Measurements from ENCODE around the gene RPL37.
"Not testable (repeated sequence)": the region's sequence is repeated elsewhere in the genome, so short reads cannot be mapped to it uniquely, and the experiment has no call there.

The RPL37 gene

DNA sequence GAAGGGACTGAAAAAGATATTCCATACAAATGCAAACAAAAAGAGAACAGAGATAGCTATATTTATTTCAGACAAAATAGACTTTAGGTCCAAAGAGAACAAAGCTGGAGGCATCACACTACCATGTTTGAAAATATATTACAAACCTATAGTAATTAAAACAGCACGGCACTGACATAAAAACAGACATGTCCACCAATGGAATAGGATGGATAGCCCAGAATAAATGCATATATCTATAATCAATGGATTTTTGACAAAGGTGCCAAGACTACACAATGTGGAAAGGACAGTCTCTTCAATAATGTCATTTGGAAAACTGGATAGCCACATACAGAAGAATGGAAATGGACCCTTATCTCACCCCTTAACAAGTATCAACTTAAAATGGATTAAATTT, 47.0 kb downstream of the RPL37 start:
- H4K20me1 ChIP-seq (ENCODE audit: insufficient read depth, low read length): no peaks in the 10 kb centered on the region

DNA sequence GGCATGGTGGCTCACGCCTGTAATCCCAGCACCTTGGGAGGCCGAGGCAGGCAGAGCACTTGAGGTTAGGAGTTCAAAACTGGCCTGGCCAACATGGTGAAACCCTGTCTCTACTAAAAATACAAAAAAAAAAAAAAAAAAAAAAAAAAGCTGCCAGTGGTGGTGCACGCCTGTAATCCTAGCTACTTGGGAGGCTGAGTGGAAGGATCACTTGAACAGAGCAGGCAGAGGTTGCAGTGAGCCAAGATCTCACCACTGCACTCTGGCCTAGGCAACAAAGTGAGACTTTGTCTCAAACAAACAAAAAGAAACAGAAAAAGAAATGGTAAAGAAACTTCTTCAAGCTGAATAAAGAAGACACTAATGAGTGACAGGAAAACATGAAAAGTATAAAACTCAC, 48.4 kb downstream of the RPL37 start:
- DNase-seq; H3F3A ChIP-seq (ENCODE audit: insufficient read depth, low read length); H3K9ac ChIP-seq (ENCODE audit: low read length); H3K27me3 ChIP-seq (replicated peaks; ENCODE audit: insufficient read depth, low read length); H3K36me3 ChIP-seq (replicated peaks; ENCODE audit: insufficient read depth, low read length); H4K20me1 ChIP-seq (ENCODE audit: insufficient read depth, low read length); H3K27ac ChIP-seq (ENCODE audit: low read length); H3K4me2 ChIP-seq (ENCODE audit: low read depth, low read length); H3K9me2 ChIP-seq (replicated peaks; ENCODE audit: insufficient read depth, low read length); H3K4me1 ChIP-seq (ENCODE audit: low read length); H3K9me3 ChIP-seq (replicated peaks; ENCODE audit: insufficient read depth, low read length); H3K4me3 ChIP-seq (ENCODE audit: low read length); H2AFZ ChIP-seq (ENCODE audit: low read length): not testable (repeated sequence)
- peaks cover 95% of the 10 kb centered on the region for H3K79me2 ChIP-seq (ENCODE audit: low read length)

More for the DNA sequence above, 47.0 kb downstream of the RPL37 start:
- H2AFZ ChIP-seq (ENCODE audit: low read length): no peak overlapping the region
- H3K4me2 ChIP-seq (ENCODE audit: low read depth, low read length): no peak overlapping the region
- no peak for DNase-seq
- TF ChIP-seq, protein P1, sequence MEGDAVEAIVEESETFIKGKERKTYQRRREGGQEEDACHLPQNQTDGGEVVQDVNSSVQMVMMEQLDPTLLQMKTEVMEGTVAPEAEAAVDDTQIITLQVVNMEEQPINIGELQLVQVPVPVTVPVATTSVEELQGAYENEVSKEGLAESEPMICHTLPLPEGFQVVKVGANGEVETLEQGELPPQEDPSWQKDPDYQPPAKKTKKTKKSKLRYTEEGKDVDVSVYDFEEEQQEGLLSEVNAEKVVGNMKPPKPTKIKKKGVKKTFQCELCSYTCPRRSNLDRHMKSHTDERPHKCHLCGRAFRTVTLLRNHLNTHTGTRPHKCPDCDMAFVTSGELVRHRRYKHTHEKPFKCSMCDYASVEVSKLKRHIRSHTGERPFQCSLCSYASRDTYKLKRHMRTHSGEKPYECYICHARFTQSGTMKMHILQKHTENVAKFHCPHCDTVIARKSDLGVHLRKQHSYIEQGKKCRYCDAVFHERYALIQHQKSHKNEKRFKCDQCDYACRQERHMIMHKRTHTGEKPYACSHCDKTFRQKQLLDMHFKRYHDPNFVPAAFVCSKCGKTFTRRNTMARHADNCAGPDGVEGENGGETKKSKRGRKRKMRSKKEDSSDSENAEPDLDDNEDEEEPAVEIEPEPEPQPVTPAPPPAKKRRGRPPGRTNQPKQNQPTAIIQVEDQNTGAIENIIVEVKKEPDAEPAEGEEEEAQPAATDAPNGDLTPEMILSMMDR (IDR thresholded peaks at IDR 0.05; ENCODE audit: low read length): no peak
- TF ChIP-seq EZH2phosphoT487 (IDR thresholded peaks at IDR 0.05; ENCODE audit: low read length) (no peak), EZH2 (optimal IDR thresholded peaks at IDR 0.05; ENCODE audit: low read depth, low read length) (no peak)
- H3K4me1 ChIP-seq (ENCODE audit: low read length): no peaks in the 10 kb centered on the region
- no peak overlapping the region for H3K4me3 ChIP-seq (ENCODE audit: low read length)
- no peak overlapping the region for H3K9ac ChIP-seq (ENCODE audit: low read length)
- H3K27me3 ChIP-seq (replicated peaks; ENCODE audit: insufficient read depth, low read length): no peaks in the 10 kb centered on the region
- no peak overlapping the region for H3K27ac ChIP-seq (ENCODE audit: low read length)
- H3K9me2 ChIP-seq (replicated peaks; ENCODE audit: insufficient read depth, low read length): no peaks in the 10 kb centered on the region
- H3F3A ChIP-seq (ENCODE audit: insufficient read depth, low read length): no peaks in the 10 kb centered on the region; the same call in 1 of the 2 replicates
- H3K9me3 ChIP-seq (replicated peaks; ENCODE audit: insufficient read depth, low read length): no peaks in the 10 kb centered on the region
- H3K79me2 ChIP-seq (ENCODE audit: low read length): peaks cover 95% of the 10 kb centered on the region
- no peaks in the 10 kb centered on the region for H3K36me3 ChIP-seq (replicated peaks; ENCODE audit: insufficient read depth, low read length)

DNA sequence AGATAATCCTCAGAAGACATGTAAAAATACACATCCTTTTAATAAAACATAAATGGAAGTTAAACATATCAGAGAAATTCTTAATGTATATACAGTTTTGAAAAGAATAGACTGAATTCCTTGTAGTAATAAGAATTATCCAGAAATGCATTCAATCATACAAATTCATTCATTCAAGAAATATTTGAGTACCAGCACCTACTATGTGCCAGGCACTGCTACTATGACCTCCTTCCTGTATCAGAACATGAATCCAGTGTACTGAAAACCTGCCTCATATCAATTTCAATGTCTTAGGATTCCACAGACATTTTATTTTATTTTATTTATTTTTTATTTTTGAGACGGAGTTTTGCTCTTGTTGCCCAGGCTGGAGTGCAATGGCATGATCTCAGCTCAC, 50.1 kb downstream of the RPL37 start:
- H3K4me3 ChIP-seq (ENCODE audit: low read length): no peak overlapping the region
- no peaks in the 10 kb centered on the region for H4K20me1 ChIP-seq (ENCODE audit: insufficient read depth, low read length)
- H3K9ac ChIP-seq (ENCODE audit: low read length): no peak overlapping the region
- no peak overlapping the region for H3K4me2 ChIP-seq (ENCODE audit: low read depth, low read length)
- no peaks in the 10 kb centered on the region for H3K27me3 ChIP-seq (replicated peaks; ENCODE audit: insufficient read depth, low read length)
- no peaks in the 10 kb centered on the region; the same call in 1 of the 2 replicates for H3F3A ChIP-seq (ENCODE audit: insufficient read depth, low read length)
- TF ChIP-seq, protein P1 (IDR thresholded peaks at IDR 0.05; ENCODE audit: low read length): no peak
- TF ChIP-seq EZH2 (optimal IDR thresholded peaks at IDR 0.05; ENCODE audit: low read depth, low read length): no peak
- TF ChIP-seq EZH2phosphoT487 (IDR thresholded peaks at IDR 0.05; ENCODE audit: low read length): no peak
- H2AFZ ChIP-seq (ENCODE audit: low read length): no peak overlapping the region
- H3K9me2 ChIP-seq (replicated peaks; ENCODE audit: insufficient read depth, low read length): no peaks in the 10 kb centered on the region
- H3K36me3 ChIP-seq (replicated peaks; ENCODE audit: insufficient read depth, low read length): no peaks in the 10 kb centered on the region
- no peak for DNase-seq
- H3K79me2 ChIP-seq (ENCODE audit: low read length): peaks cover 96% of the 10 kb centered on the region
- H3K9me3 ChIP-seq (replicated peaks; ENCODE audit: insufficient read depth, low read length): no peaks in the 10 kb centered on the region
- no peak overlapping the region for H3K27ac ChIP-seq (ENCODE audit: low read length)
- H3K4me1 ChIP-seq (ENCODE audit: low read length): no peaks in the 10 kb centered on the region

DNA sequence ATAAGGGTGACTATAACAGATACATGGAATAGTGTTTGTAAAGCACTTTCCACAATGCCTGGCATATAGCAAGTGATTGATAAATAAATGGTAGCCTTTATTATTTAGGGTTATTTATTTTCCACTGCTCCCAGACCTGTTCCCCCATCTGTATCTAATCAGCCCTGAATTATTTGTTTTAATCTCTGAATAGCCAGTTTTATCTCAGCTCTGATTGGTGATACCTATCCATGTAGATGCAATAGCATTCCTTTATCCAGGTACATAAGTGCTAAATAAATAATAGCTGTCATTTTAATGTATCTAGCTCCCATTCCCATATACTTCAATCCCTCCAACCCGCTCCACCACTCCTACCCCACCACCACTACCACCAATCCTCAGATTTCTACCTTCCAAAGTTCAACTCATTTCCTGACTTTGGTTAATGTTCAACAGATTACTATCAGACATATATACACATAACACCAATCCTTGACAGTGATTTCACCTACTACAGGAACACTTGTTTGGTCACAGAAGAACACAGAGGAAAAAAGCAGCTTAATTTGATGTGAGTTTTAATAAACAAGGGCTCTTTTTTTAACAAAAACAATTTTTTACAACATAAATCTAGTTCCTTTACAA, 50.9 kb downstream of the RPL37 start:
- DNase-seq: no peak
- H3K27ac ChIP-seq (ENCODE audit: low read length): no peak overlapping the region
- no peak overlapping the region for H3K4me2 ChIP-seq (ENCODE audit: low read depth, low read length)
- no peak overlapping the region for H3K9ac ChIP-seq (ENCODE audit: low read length)
- H3K9me3 ChIP-seq (replicated peaks; ENCODE audit: insufficient read depth, low read length): no peaks in the 10 kb centered on the region
- H3K27me3 ChIP-seq (replicated peaks; ENCODE audit: insufficient read depth, low read length): no peaks in the 10 kb centered on the region
- H3K36me3 ChIP-seq (replicated peaks; ENCODE audit: insufficient read depth, low read length): no peaks in the 10 kb centered on the region
- no peaks in the 10 kb centered on the region for H3K9me2 ChIP-seq (replicated peaks; ENCODE audit: insufficient read depth, low read length)
- 0 out of 2 replicates have a peak, but pooled peaks cover 3% of the 10 kb centered on the region for H4K20me1 ChIP-seq (ENCODE audit: insufficient read depth, low read length)
- TF ChIP-seq EZH2 (optimal IDR thresholded peaks at IDR 0.05; ENCODE audit: low read depth, low read length): no peak
- TF ChIP-seq, protein P1 (IDR thresholded peaks at IDR 0.05; ENCODE audit: low read length): no peak
- TF ChIP-seq EZH2phosphoT487 (IDR thresholded peaks at IDR 0.05; ENCODE audit: low read length): no peak
- peaks cover 96% of the 10 kb centered on the region for H3K79me2 ChIP-seq (ENCODE audit: low read length)
- H2AFZ ChIP-seq (ENCODE audit: low read length): no peak overlapping the region
- H3F3A ChIP-seq (ENCODE audit: insufficient read depth, low read length): no peaks in the 10 kb centered on the region
- no peaks in the 10 kb centered on the region for H3K4me1 ChIP-seq (ENCODE audit: low read length)
- no peak overlapping the region for H3K4me3 ChIP-seq (ENCODE audit: low read length)

Data from MM.1S (cell line).